ENCODE measurements around the gene MAMDC4. TPM values are rescaled to one million over a fixed set of nuclear protein-coding genes. Genes with fewer than 3 reads are reported as not detected.

Gene MAMDC4
- total RNA-seq, 1 experiment from 2014 or later = 17.3 TPM

DNA sequence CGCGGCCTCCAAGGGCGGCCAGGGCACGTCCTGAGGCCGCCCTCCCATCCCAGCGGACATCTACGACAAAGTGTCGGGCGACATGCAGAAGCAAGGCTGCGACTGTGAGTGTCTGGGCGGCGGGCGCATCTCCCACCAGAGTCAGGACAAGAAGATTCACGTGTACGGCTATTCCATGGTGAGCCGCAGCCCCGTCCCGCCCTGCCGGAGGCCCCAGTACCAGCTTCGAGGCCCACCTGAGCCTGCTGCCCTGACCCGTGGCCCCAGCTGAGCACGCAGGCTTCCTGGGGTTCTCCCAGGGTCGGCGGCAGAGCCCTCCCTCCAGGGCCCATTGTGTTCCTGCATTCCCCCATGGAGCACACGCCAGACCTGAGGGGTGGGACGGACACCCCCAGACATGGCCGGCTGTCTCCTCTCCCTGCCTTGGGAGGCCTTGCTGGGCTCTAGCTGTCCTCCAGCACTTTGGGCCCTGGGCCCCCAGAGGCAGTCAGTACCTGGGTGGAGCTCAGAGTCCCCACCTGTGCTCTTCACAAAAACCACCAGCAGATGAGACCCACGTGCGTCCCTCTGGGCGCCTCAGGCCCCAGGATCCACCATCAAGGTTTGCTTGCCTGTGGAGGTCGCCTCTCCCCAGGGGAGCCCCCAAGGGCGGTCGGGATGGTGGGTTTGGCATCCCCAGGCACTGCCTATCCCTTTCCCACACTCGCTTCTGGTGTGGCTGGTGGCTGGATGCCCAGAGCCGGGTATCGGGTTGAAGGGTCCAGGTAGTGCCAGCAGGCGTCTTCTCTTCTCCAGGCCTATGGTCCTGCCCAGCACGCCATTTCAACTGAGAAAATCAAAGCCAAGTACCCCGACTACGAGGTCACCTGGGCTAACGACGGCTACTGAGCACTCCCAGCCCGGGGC lies 1.9 kb upstream of the MAMDC4 start:
- H2AFZ ChIP-seq (ENCODE audit: low read depth, low read length, poor library complexity, severe bottlenecking) = no peak overlapping the region
- DNase-seq (ENCODE audit: low read depth, low spot score) (no peak), ATAC-seq (no peak)
- intact Hi-C loops (cut with micrococcal nuclease) = loop anchor here (2.0 to 10.0 kb wide), 3 partner anchors 59 to 177 kb away; partner anchors contain the start of genes ABCA2, C8G, FBXW5 and TMEM141
- CTCF ChIA-PET = no interaction called here
- peak overlapping the region; percentile 96 for H3K9ac ChIP-seq (ENCODE audit: low read length)
- H3K4me3 ChIP-seq (replicated peaks in 1 of 2; ENCODE audit: low read depth in 1 of 2, low read length in 2 of 2) = peak overlapping the region; percentile 85 to 99
- peak overlapping the region; percentile 88 for H3K27ac ChIP-seq (ENCODE audit: low read depth, low read length)
- no peaks in the 10 kb centered on the region for H3K9me2 ChIP-seq (ENCODE audit: insufficient read depth)
- TF ChIP-seq CBX3 (IDR thresholded peaks at IDR 0.05; ENCODE audit: low read depth) (no peak), POLR2AphosphoS5 (IDR thresholded peaks at IDR 0.05; ENCODE audit: low read depth, low read length) (no peak), SRF (IDR thresholded peaks at IDR 0.05; ENCODE audit: low read depth) (no peak), ELF1 (IDR thresholded peaks at IDR 0.05; ENCODE audit: borderline replicate concordance, low read depth) (no peak), EZH2 (IDR thresholded peaks at IDR 0.05) (no peak), CEBPB (IDR thresholded peaks at IDR 0.05; ENCODE audit: low read depth) (no peak), ZFX (IDR thresholded peaks at IDR 0.05) (no peak), EZH2phosphoT487 (IDR thresholded peaks at IDR 0.05; ENCODE audit: borderline replicate concordance) (no peak)
- TF ChIP-seq, protein P1, sequence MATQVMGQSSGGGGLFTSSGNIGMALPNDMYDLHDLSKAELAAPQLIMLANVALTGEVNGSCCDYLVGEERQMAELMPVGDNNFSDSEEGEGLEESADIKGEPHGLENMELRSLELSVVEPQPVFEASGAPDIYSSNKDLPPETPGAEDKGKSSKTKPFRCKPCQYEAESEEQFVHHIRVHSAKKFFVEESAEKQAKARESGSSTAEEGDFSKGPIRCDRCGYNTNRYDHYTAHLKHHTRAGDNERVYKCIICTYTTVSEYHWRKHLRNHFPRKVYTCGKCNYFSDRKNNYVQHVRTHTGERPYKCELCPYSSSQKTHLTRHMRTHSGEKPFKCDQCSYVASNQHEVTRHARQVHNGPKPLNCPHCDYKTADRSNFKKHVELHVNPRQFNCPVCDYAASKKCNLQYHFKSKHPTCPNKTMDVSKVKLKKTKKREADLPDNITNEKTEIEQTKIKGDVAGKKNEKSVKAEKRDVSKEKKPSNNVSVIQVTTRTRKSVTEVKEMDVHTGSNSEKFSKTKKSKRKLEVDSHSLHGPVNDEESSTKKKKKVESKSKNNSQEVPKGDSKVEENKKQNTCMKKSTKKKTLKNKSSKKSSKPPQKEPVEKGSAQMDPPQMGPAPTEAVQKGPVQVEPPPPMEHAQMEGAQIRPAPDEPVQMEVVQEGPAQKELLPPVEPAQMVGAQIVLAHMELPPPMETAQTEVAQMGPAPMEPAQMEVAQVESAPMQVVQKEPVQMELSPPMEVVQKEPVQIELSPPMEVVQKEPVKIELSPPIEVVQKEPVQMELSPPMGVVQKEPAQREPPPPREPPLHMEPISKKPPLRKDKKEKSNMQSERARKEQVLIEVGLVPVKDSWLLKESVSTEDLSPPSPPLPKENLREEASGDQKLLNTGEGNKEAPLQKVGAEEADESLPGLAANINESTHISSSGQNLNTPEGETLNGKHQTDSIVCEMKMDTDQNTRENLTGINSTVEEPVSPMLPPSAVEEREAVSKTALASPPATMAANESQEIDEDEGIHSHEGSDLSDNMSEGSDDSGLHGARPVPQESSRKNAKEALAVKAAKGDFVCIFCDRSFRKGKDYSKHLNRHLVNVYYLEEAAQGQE (IDR thresholded peaks at IDR 0.05; ENCODE audit: low read depth) = no peak
- H3K79me2 ChIP-seq (ENCODE audit: insufficient read depth, low read length) = peaks cover 16% of the 10 kb centered on the region; the same call in 1 of the 2 replicates
- POLR2A ChIA-PET = no interaction called here
- H3K36me3 ChIP-seq (ENCODE audit: control insufficient read depth in 1 of 2, insufficient read depth in 2 of 2, low read length in 2 of 2) = peaks cover 0 to 14% of the 10 kb centered on the region in 2 experiments; a peak in 1 of 4 replicates
- RAD21 ChIA-PET (ENCODE audit: low non-redundant PET in 1 of 2, low total read pairs in 2 of 2, uncharacterized antibody in 2 of 2, unreplicated experiment in 2 of 2) = no interaction called here
- no peaks in the 10 kb centered on the region for H3K9me3 ChIP-seq (ENCODE audit: control insufficient read depth in 1 of 2, insufficient read depth in 1 of 2, low read depth in 1 of 2, low read length in 2 of 2)
- H4K20me1 ChIP-seq (ENCODE audit: insufficient read depth) = no peaks in the 10 kb centered on the region
- peak overlapping the region; percentile 98 for H3K4me2 ChIP-seq (ENCODE audit: low read length)
- BruUV-seq (replicated peaks) = TSS peak; percentile 70
- H3K4me1 ChIP-seq (ENCODE audit: control insufficient read depth in 1 of 2, insufficient read depth in 2 of 2, low read length in 2 of 2) = peaks cover 4 to 17% of the 10 kb centered on the region in 2 experiments; a peak in 2 of 4 replicates
- H3K27me3 ChIP-seq (ENCODE audit: insufficient read depth, low read length) = no peaks in the 10 kb centered on the region
